ENCODE results near the gene PGBD2.
A peak's percentile ranks its signal among the peaks of the same experiment; 100 is the strongest.
"Not testable (repeated sequence)": the region's sequence is repeated elsewhere in the genome, so short reads cannot be mapped to it uniquely, and the experiment has no call there.

Gene PGBD2

GRCh38 chr1:248890549-248891498 lies 15.2 kb upstream of the PGBD2 start:
- DNase-seq = no peak

GRCh38 chr1:248891758-248892157 lies 14.3 kb upstream of the PGBD2 start:
- DNase-seq = no peak

DNA sequence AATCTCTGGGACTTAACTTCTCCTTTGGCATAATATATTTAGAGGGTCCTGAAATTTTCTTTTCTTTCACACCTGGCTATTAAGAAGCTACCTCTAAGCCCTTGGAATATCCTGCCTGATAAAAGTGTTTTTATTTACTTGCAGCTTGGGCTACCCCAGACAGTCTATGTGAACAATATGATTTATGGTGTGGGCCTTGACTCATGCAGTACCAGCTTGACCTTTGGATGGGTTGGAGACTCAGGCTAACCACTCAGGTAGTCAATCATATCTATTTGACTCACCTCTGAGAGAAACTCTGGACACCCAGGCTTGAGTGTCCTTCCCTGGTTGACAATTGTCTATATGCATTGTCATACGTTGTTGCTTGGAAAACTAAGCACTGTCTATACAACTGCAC lies 13.4 kb upstream of the PGBD2 start:
- no peak for DNase-seq

- DNase-seq = no peak
These were observed 11.2 kb upstream of the PGBD2 start for GRCh38 chr1:248894837-248895236.

- DNase-seq = no peak
These were observed 8.4 kb upstream of the PGBD2 start for GRCh38 chr1:248897412-248898337.

DNA sequence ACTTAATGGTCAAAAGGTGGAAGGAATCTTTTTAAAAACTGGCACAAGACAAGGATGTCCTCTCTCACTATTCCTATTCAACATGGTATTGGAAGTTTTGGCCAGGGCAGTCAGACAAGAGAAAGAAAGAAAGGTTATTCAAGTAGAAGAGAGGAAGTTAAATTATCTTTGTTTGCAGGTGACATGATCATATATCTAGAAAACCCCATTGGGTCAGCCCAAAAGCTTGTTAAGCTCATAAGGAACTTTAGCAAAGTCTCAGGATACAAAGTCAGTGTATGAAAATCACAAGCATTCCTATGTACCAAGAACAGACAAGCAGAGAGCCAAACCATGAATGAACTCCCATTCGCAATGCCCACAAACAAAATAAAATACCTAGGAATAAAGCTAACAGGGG lies 5.4 kb upstream of the PGBD2 start:
- DNase-seq = no peak

DNA sequence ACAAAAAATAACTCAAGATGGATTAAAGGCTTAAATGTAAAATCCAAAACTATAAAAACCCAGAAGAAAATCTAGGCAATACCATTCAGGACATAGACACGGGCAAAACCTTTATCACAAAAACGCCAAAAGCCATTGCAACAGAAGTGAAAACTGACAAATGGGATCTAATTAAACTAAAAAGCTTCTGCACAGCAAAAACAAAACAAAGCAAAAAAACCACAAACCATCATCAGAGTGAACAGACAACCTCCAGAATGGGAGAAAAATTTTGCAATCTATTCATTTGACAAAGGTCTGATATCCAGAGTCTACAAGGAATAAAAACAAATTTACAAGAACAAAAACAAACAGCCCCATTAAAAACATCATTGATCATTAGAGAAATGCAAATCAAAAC lies 4.5 kb upstream of the PGBD2 start:
- DNase-seq = no peak

GRCh38 chr1:248904437-248905216 lies 1.4 kb upstream of the PGBD2 start:
- DNase-seq = no peak

DNA sequence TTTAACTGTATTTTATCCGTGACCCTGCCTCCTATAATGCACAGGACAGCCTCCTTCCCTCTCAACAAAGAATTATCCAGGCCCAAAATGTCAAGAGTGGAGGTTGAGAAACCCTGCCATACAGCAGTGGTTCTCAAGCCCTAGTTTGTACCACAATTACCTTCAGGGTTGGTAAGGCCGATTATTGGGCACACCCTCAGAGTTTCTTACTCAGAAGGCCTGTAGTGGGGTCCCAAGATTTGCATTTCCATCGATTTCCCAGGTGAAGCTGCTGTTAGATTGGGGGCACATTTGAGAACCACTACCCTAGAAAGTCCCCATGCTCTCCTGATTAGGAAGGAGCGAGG lies 400 bp upstream of the PGBD2 start:
- DNase-seq = no peak

DNA sequence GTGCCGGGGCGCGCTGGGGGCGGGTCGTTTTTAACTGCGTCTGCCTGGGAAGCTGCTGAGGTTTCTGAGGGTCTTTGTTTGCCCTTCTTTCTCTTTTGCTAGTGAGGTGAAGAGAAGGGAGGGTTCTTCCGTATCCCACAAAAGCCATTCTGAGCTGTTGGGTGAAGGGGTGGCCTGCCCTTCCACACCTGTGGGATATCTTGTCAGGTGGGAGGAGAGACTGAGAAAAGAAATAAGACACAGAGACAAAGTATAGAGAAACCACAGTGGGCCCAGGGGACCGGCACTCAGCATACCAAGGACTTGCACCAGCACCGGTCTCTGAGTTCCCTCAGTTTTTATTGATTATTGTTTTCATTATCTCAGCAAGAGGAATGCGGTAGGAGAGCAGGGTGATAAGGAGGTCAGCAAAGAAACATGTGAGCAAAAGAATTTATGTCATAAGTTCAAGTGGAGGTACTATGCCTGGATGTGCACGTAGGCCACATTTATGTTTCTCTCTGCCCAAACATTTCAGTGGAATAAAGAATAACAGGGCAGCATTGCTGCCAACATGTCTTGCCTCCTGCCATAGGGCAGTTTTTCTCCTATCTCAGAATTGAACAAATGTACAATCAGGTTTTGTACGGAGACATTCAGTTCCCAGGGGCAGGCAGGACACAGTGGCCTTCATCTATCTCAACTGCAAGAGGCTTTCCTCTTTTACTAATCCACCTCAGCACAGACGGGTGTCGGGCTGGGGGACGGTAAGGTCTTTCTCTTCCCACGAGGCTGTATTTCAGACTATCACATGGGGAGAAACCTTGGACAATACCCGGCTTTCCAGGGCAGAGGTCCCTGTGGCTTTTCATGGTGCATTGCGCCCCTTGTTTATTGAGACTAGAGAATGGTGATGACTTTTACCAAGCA lies 972 bp downstream of the PGBD2 start:
- no peak for DNase-seq

DNA sequence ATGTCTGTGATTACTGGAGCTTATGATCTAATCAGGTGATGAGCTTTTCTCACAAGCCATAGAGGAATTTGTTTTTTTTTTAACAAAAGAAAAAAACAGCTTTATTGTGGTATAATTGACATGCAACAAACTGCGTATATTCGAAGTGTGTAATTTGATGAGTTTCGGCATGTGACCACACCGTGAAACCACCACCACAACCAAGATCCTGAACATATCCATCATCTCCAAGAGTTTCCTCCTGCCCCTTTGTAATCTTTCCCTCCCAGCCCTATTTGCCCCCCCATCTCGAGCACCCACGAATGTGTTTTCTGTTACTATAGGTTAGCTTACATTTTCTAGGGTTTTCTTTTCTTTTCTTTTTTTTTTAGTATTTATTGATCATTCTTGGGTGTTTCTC lies 4.7 kb downstream of the PGBD2 start:
- DNase-seq = no peak

DNA sequence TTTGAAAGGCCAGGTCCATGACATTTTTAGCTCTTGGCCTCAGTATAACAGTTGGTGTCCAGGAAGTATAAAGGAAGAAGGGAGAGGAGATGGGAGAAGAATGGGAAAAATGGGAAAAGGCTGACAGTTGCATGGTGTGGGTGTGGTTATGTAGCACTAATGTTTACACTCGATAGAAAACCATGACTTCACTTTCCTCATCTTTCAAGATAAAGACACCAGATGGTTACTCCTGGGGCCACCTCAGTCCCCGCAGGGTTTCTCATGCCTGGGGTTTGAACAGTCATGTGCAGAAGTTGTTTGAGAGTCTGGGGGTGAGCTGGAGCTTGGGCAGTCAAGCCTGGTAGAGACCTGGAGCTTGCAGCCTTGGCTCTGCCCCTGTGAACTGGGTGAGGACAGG lies 7.9 kb downstream of the PGBD2 start:
- DNase-seq = no peak

- DNase-seq = no peak
These were observed 8.9 kb downstream of the PGBD2 start for GRCh38 chr1:248914796-248915381.

- no peak for DNase-seq
These were observed 12.1 kb downstream of the PGBD2 start for GRCh38 chr1:248918131-248918530.

GRCh38 chr1:248923352-248924338 lies 17.6 kb downstream of the PGBD2 start:
- DNase-seq = no peak

DNA sequence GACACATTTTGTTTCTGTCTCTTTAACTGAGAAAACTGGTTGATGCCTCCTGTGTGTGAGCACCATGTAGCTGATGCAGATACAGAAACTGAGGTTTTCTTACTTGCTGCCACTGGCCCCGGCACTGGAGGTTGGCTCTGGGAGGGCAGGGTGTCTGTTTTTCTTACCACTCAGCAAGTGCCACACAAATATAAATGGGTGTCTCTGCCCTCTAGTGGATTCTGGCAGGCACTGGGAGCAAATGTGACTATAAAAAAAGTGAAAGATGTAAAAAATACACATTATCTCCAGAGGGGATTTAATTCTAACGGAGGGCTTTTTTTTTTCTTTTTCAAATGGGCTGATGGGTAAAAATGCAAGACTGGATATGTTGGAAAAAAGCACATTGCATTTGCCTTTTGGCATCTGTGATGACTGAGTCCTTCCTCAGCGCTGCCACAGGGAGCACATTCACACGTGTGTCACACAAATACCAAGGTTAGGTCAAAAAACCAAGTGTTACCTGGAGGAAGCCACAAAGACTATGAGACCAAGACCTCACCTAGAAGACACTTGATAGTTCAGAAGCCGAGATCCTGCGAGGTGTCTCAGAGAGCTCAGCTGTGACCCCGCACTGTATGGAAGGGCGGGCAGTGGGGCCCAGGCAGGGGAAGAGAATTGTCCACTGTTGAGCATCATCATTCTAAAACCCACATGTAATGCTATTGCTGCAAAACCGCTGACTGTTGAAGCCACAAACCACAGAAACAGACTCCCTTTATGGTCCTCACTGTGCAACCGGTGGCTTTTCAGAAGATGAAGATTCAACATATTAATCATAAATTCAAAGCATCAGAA lies 18.9 kb downstream of the PGBD2 start:
- DNase-seq = peak; percentile 51

DNA sequence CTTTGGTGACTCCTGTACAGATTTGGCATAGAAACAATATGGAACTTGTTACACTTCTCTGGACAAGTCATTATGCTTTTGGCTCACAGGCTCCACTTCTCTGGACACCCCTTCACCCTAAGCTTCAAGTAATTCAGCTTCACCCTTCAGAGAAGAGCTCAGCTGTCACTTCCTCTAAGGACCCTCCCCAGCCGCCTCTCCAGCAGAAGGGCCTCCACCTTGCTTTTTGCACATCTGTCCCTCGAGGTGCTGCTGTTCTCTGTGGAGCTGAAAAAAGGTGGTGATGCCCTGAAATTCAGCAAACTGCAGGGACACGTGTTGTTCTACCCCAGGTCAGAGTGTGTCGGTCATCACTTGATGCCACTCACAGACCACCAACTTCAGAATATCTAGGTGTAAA lies 19.8 kb downstream of the PGBD2 start:
- DNase-seq = not testable (repeated sequence)

DNA sequence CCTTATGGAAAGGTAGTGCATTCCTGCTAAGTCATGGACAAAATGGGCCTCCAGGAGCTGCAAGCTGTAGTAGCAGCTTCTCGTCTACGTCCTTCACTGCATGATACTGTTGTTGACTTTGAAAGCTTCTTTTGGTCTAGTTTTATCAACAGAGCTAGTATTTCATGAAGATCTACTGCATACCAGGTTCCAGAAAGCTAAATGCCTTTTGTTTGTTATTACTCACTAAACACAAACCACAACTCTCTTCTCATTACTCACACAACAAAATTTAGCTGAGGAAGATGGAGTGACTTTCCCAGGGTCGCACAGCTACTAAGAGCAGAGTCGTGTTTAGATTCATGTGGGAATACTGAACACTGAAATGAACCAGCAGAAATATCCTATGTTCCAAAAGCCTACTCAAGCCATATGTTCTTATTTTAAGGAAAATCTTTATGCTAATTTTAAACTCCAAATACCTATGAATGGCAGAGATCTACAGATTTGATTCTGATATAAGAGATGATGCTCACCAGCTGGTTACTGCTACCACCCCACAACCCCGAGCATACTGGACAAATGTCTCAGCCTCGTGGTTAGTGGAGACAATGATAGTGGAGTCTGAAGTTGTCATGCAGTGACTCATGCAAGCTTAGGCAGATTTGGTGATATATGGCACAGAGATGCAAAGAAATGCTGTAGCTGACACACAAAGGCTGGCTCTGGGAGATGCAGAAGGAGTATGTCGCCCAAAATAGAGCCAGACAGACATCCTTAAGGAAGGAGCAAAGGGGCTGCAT lies 20.6 kb downstream of the PGBD2 start:
- DNase-seq = no peak

Data from activated T-cell treated with anti-CD3 and anti-CD28 coated beads, Interleukin-2, amount 50 U/mL, for 1 hour (primary cell).